Spleen (tissue), 7 donors: ENCODE measurements around the gene BBOX1.
"Not testable (repeated sequence)": the region's sequence is repeated elsewhere in the genome, so short reads cannot be mapped to it uniquely, and the experiment has no call there.

Experiments used
- CTCF ChIP-seq, 11 experiments: fragments of 200-600 bp in 7 of 11; fragments of 450-650 bp in 4 of 11; sonication (generic) in 4 of 11; IDR thresholded peaks in 8 of 11; conservative IDR thresholded peaks in 3 of 11; 1 replicate in 7 of 11; 2 replicates in 4 of 11; pipeline versions ENCODE4 v1.4.0 to v1.8.0; 2016 to 2021; ENCODE audit warnings: antibody characterized with exemption in 11 of 11, inconsistent platforms in 4 of 11, mild to moderate bottlenecking in 1 of 11
- POLR2AphosphoS5 ChIP-seq, 3 donors: sonication (generic); formaldehyde crosslinking; IDR thresholded peaks; one replicate each; pipeline ENCODE4 v1.5.1; 2017; ENCODE audit warnings: antibody characterized with exemption in 3 of 3
- donor health status: DM: no; HTN: no; CAD: no; lungs with moderate emphysema.
- donor health status: DM: no; HTN: no; CAD: no.
- donor health status: DM: no; HTN: no; CAD: no.

- TF ChIP-seq POLR2AphosphoS5 (IDR thresholded peaks at IDR 0.05); CTCF (IDR thresholded peaks at IDR 0.05 in 8 of 11, conservative IDR thresholded peaks at IDR 0.05 in 3 of 11): not testable (repeated sequence)
Observed at GRCh38 chr11:27175562-27175961, 134.9 kb downstream of the BBOX1 start.
